ENCODE results near the gene FAM210A.

DNA sequence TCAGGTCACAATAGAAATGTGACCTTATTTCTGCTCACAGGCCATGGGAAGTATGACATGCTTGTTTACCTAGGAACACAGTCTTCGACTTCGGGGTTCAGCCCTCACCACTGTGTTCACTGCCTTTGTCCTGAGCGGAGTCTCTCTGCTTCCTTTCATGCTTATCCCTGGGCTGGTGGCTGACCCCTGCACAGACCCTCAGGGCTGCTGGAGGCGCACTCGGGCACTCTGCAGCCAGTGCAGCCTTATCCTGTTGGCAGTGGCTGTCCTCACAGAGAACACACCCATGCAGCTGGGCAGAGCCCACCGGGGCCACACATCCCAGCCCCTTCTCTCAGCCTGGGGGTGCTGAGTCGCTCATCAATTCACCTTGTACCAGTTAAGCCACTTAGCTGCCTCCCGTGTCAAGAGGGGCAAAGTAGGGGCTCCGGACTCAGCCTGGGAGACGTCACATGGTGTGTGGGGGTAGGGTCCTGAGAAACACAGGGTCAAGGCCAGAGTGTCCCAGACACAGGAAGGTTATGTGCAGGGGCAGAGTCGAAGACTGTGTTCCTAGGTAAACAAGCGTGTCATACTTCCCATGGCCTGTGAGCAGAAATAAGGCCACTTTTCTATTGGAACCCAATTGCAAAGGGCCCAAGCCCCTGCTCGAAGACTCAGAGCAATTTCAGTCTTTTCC lies 107.5 kb downstream of the FAM210A start:
- no peak for TF ChIP-seq CTCF (IDR thresholded peaks at IDR 0.05)
- TF ChIP-seq POLR2AphosphoS5 (IDR thresholded peaks at IDR 0.05), result no peak
- TF ChIP-seq POLR2A (IDR thresholded peaks at IDR 0.05), result no peak
- TF ChIP-seq EP300 (IDR thresholded peaks at IDR 0.05), result peak in 1 of 4 donors; percentile 29

Data from upper lobe of left lung (tissue), 4 donors.